GM18951 (cell line): ENCODE measurements around the gene PDE4D.
"Not testable (repeated sequence)": the region's sequence is repeated elsewhere in the genome, so short reads cannot be mapped to it uniquely, and the experiment has no call there.

Experiments
- POLR2A ChIP-seq: IDR thresholded peaks from 4 replicates; pipeline ENCODE4 v1.6.1; 2011; ENCODE audit warnings: mild to moderate bottlenecking; ENCODE audit not compliant: insufficient read length, insufficient read depth; ENCODE audit errors: extremely low read depth
- in situ Hi-C: fragments of 300-500 bp; cut with MboI; formaldehyde crosslinking; loops from one replicate; pipeline ENCODE4 v1.12.0; 2022; ENCODE audit warnings: low sequenced_read_pairs, mixed read lengths, inconsistent platforms; ENCODE audit not compliant: unreplicated experiment

PDE4D gene

GRCh38 chr5:59617186-59617771, 276.2 kb downstream of the PDE4D start:
- in situ Hi-C loops = no loop called here
- TF ChIP-seq POLR2A = no peak

- in situ Hi-C loops = no loop called here
- no peak for TF ChIP-seq POLR2A
These were observed 277.1 kb downstream of the PDE4D start for GRCh38 chr5:59616413-59616812.

- no peak for TF ChIP-seq POLR2A
- in situ Hi-C loops = no loop called here
These were observed 278.3 kb downstream of the PDE4D start for GRCh38 chr5:59615272-59615671.

- in situ Hi-C loops = no loop called here
These were observed 283.8 kb downstream of the PDE4D start for GRCh38 chr5:59609501-59610265.

GRCh38 chr5:59608745-59609144, 284.8 kb downstream of the PDE4D start:
- in situ Hi-C loops = no loop called here
- no peak for TF ChIP-seq POLR2A

More at GRCh38 chr5:59609501-59610265, 283.8 kb downstream of the PDE4D start:
- no peak for TF ChIP-seq POLR2A

GRCh38 chr5:59607138-59607765, 286.3 kb downstream of the PDE4D start:
- in situ Hi-C loops = no loop called here
- no peak for TF ChIP-seq POLR2A

GRCh38 chr5:59605915-59606314, 287.6 kb downstream of the PDE4D start:
- in situ Hi-C loops = no loop called here
- TF ChIP-seq POLR2A = no peak

- TF ChIP-seq POLR2A = no peak
- in situ Hi-C loops = no loop called here
These were observed 289.4 kb downstream of the PDE4D start for GRCh38 chr5:59604111-59604510.

GRCh38 chr5:59600998-59601397, 292.5 kb downstream of the PDE4D start:
- in situ Hi-C loops = no loop called here
- no peak for TF ChIP-seq POLR2A

- in situ Hi-C loops = no loop called here
- TF ChIP-seq POLR2A = no peak
These were observed 293.4 kb downstream of the PDE4D start for GRCh38 chr5:59600153-59600552.

GRCh38 chr5:59599729-59600128, 293.8 kb downstream of the PDE4D start:
- no peak for TF ChIP-seq POLR2A
- in situ Hi-C loops = no loop called here

GRCh38 chr5:59598547-59598874, 295.0 kb downstream of the PDE4D start:
- in situ Hi-C loops = no loop called here
- no peak for TF ChIP-seq POLR2A

GRCh38 chr5:59597690-59598546, 295.6 kb downstream of the PDE4D start:
- no peak for TF ChIP-seq POLR2A
- in situ Hi-C loops = no loop called here

GRCh38 chr5:59596586-59597350, 296.8 kb downstream of the PDE4D start:
- no peak for TF ChIP-seq POLR2A
- in situ Hi-C loops = no loop called here

GRCh38 chr5:59594118-59594517, 299.4 kb downstream of the PDE4D start:
- in situ Hi-C loops = not testable (repeated sequence)
